Stimulated activated CD8-positive, alpha-beta memory T cell treated with anti-CD3 and anti-CD28 coated beads, Interleukin-7, amount 100 ng/mL, for 24 hours (primary cell): Measurements from ENCODE around the gene FXN.

Experiments used
- DNase-seq: peaks from one replicate; pipeline ENCODE4 v3.0.0-alpha.2; 2020; ENCODE audit warnings: low read depth

The FXN gene

GRCh38 chr9:69143291-69143690 lies 107.7 kb downstream of the FXN start:
- DNase-seq: no peak

GRCh38 chr9:69145144-69145715 lies 109.7 kb downstream of the FXN start:
- DNase-seq: no peak

GRCh38 chr9:69147041-69147834 lies 111.7 kb downstream of the FXN start:
- no peak for DNase-seq

GRCh38 chr9:69149321-69149807 lies 113.8 kb downstream of the FXN start:
- no peak for DNase-seq
